ENCODE measurements around the gene UPK1A. TPM values are rescaled to one million over a fixed set of nuclear protein-coding genes. Genes with fewer than 3 reads are reported as not detected.

The UPK1A gene
- total and polyA plus RNA-seq, 2 donors (not counting 3 experiments of a cell fraction or from before 2014, with no cell fraction given): not detected

- Histone ChIP-seq H4K20me1 (replicated peaks; ENCODE audit: control insufficient read depth, extremely low read depth, insufficient read depth, low read length) (no peaks in the 10 kb centered on the region), H3K9me3 (replicated peaks; ENCODE audit: control insufficient read depth, insufficient read depth, low read length) (no peaks in the 10 kb centered on the region), H3K27me3 (ENCODE audit: control insufficient read depth in 2 of 2, insufficient read depth in 2 of 2, low read length in 2 of 2) (no peaks in the 10 kb centered on the region), H3K4me1 (ENCODE audit: control insufficient read depth, extremely low read depth, insufficient read depth, low read length) (no peaks in the 10 kb centered on the region), H3K9me1 (replicated peaks; ENCODE audit: control insufficient read depth, extremely low read depth, insufficient read depth, low read length) (no peaks in the 10 kb centered on the region), H2AFZ (ENCODE audit: low read depth, low read length) (no peak overlapping the region), H3K4me2 (ENCODE audit: insufficient read depth, low read length) (no peak overlapping the region), H3K27ac (ENCODE audit: insufficient read depth, low read depth, low read length) (no peak overlapping the region), H3K9ac (replicated peaks; ENCODE audit: extremely low read depth, insufficient read depth, low read length) (no peak overlapping the region), H3K4me3 (replicated peaks in 1 of 3; ENCODE audit: insufficient read depth in 1 of 3, low read depth in 1 of 3, low read length in 3 of 3) (no peak overlapping the region), H3K79me2 (ENCODE audit: control insufficient read depth, insufficient read depth, low read length) (no peaks in the 10 kb centered on the region), H3K36me3 (ENCODE audit: control insufficient read depth in 2 of 2, extremely low read depth in 1 of 2, insufficient read depth in 2 of 2, low read length in 2 of 2) (peaks cover 0 to 6% of the 10 kb centered on the region in 2 experiments)
- dilution Hi-C loops (cut with MboI; ENCODE audit: extremely low pct_ligation_motif_present, low sequenced_read_pairs): no loop called here
- TF ChIP-seq FOS (IDR thresholded peaks at IDR 0.05; ENCODE audit: borderline replicate concordance, insufficient read depth, low read length) (no peak), GATA2 (IDR thresholded peaks at IDR 0.05; ENCODE audit: insufficient read depth, insufficient read length, low read depth, low read length) (no peak), MYC (IDR thresholded peaks at IDR 0.05; ENCODE audit: low read depth, low read length) (no peak), POLR2AphosphoS5 (IDR thresholded peaks at IDR 0.05; ENCODE audit: insufficient read depth, low read depth, low read length) (no peak), POLR2A (IDR thresholded peaks at IDR 0.05; ENCODE audit: low read depth, low read length) (no peak), CTCF (IDR thresholded peaks at IDR 0.05; ENCODE audit: extremely low read depth in 1 of 2, insufficient read depth in 1 of 2, low read depth in 1 of 2, low read length in 2 of 2) (no peak), EZH2 (IDR thresholded peaks at IDR 0.05; ENCODE audit: borderline replicate concordance, low read depth, low read length, severe bottlenecking) (no peak), JUN (IDR thresholded peaks at IDR 0.05; ENCODE audit: borderline replicate concordance, insufficient read depth, insufficient read length, low read depth) (no peak)
- TF ChIP-seq, protein P1, sequence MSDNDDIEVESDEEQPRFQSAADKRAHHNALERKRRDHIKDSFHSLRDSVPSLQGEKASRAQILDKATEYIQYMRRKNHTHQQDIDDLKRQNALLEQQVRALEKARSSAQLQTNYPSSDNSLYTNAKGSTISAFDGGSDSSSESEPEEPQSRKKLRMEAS (IDR thresholded peaks at IDR 0.05; ENCODE audit: insufficient read depth, insufficient read length): no peak
- CTCF ChIA-PET: no interaction called here
- FAIRE-seq: no peak
- POLR2A ChIA-PET: no interaction called here
- no peak for DNase-seq (ENCODE audit: low read depth, low spot score)
- no TSS peak for BruUV-seq (replicated peaks)
- intact Hi-C loops (cut with micrococcal nuclease): no loop called here
These were observed 46.3 kb upstream of the UPK1A start for GRCh38 chr19:35620001-35620400.
